ENCODE measurements around the gene APBB2.

- no peak for TF ChIP-seq CTCF (IDR thresholded peaks at IDR 0.05)
- no peak for TF ChIP-seq POLR2A (IDR thresholded peaks at IDR 0.05)
- no peak for TF ChIP-seq POLR2AphosphoS5 (IDR thresholded peaks at IDR 0.05)
- no peak for TF ChIP-seq EP300 (IDR thresholded peaks at IDR 0.05)
Measured at GRCh38 chr4:40924793-40925117, 289.6 kb downstream of the APBB2 start.
